ENCODE measurements around the gene EPB41L2. TPM values are rescaled to one million over a fixed set of nuclear protein-coding genes. Genes with fewer than 3 reads are reported as not detected.

Gene EPB41L2
- total RNA-seq, 4 donors from 2014 or later = 57.2 to 116 (median 85.2) TPM

GRCh38 chr6:131043902-131044447, 19.1 kb downstream of the EPB41L2 start:
- H3K36me3 ChIP-seq = no peaks in the 10 kb centered on the region
- peaks cover 0 to 21% (median 0%) of the 10 kb centered on the region in 3 donors for H3K4me1 ChIP-seq
- no peak for ATAC-seq
- no peak overlapping the region for H3K4me3 ChIP-seq
- H3K27me3 ChIP-seq = no peaks in the 10 kb centered on the region
- 41 to 67% methylated on average over 1 to 3 of the region's 4 CpGs for WGBS, 2 donors (ENCODE audit: low coverage in 1 of 2)
- TF ChIP-seq EP300 (IDR thresholded peaks at IDR 0.05) (no peak), POLR2AphosphoS5 (IDR thresholded peaks at IDR 0.05) (no peak), POLR2A (IDR thresholded peaks at IDR 0.05) (no peak), CTCF (IDR thresholded peaks at IDR 0.05) (no peak)
- H3K9me3 ChIP-seq = no peaks in the 10 kb centered on the region
- no peak overlapping the region for H3K27ac ChIP-seq

- ATAC-seq = peak; percentile 68
- 83 to 86% methylated on average over 2 of the region's 2 CpGs for WGBS, 2 donors (ENCODE audit: low coverage in 1 of 2)
- Histone ChIP-seq H3K27me3 (no peaks in the 10 kb centered on the region), H3K36me3 (no peaks in the 10 kb centered on the region), H3K27ac (peak overlapping the region in 1 of 4 donors; percentile 8), H3K4me1 (peaks cover 0 to 18% (median 0%) of the 10 kb centered on the region in 3 donors), H3K9me3 (no peaks in the 10 kb centered on the region), H3K4me3 (no peak overlapping the region)
- TF ChIP-seq EP300 (IDR thresholded peaks at IDR 0.05) (no peak), POLR2A (IDR thresholded peaks at IDR 0.05) (no peak), CTCF (IDR thresholded peaks at IDR 0.05) (no peak), POLR2AphosphoS5 (IDR thresholded peaks at IDR 0.05) (no peak)
Observed at GRCh38 chr6:131042664-131043063, 20.4 kb downstream of the EPB41L2 start.

GRCh38 chr6:131041814-131042213, 21.2 kb downstream of the EPB41L2 start:
- no peaks in the 10 kb centered on the region for H3K9me3 ChIP-seq
- H3K4me1 ChIP-seq = peaks cover 0 to 23% (median 0%) of the 10 kb centered on the region in 3 donors
- peak overlapping the region in 1 of 4 donors; percentile 8 for H3K27ac ChIP-seq
- H3K4me3 ChIP-seq = no peak overlapping the region
- ATAC-seq = no peak
- no peaks in the 10 kb centered on the region for H3K36me3 ChIP-seq
- TF ChIP-seq POLR2AphosphoS5 (IDR thresholded peaks at IDR 0.05) = no peak
- no peak for TF ChIP-seq CTCF (IDR thresholded peaks at IDR 0.05)
- TF ChIP-seq EP300 (IDR thresholded peaks at IDR 0.05) = no peak
- TF ChIP-seq POLR2A (IDR thresholded peaks at IDR 0.05) = no peak
- WGBS, 2 donors (ENCODE audit: low coverage in 1 of 2) = 51 to 83% methylated on average over 2 of the region's 2 CpGs
- H3K27me3 ChIP-seq = no peaks in the 10 kb centered on the region

- H3K4me3 ChIP-seq = no peak overlapping the region
- H3K27ac ChIP-seq = no peak overlapping the region
- H3K27me3 ChIP-seq = no peaks in the 10 kb centered on the region
- ATAC-seq = no peak
- no peak for TF ChIP-seq CTCF (IDR thresholded peaks at IDR 0.05)
- TF ChIP-seq POLR2AphosphoS5 (IDR thresholded peaks at IDR 0.05) = no peak
- TF ChIP-seq EP300 (IDR thresholded peaks at IDR 0.05) = no peak
- TF ChIP-seq POLR2A (IDR thresholded peaks at IDR 0.05) = no peak
- no peaks in the 10 kb centered on the region for H3K36me3 ChIP-seq
- no peaks in the 10 kb centered on the region for H3K9me3 ChIP-seq
- H3K4me1 ChIP-seq = peaks cover 0 to 30% (median 0%) of the 10 kb centered on the region in 3 donors
- 50 to 53% methylated on average over 4 of the region's 4 CpGs for WGBS, 2 donors (ENCODE audit: low coverage in 1 of 2)
Observed at GRCh38 chr6:131040866-131041265, 22.2 kb downstream of the EPB41L2 start.

GRCh38 chr6:131039345-131039680, 23.7 kb downstream of the EPB41L2 start:
- H3K27ac ChIP-seq = no peak overlapping the region
- H3K4me3 ChIP-seq = no peak overlapping the region
- no peaks in the 10 kb centered on the region for H3K9me3 ChIP-seq
- no peaks in the 10 kb centered on the region for H3K36me3 ChIP-seq
- no peak for ATAC-seq
- H3K27me3 ChIP-seq = no peaks in the 10 kb centered on the region
- no peak for TF ChIP-seq CTCF (IDR thresholded peaks at IDR 0.05)
- no peak for TF ChIP-seq POLR2A (IDR thresholded peaks at IDR 0.05)
- WGBS, 2 donors (ENCODE audit: low coverage in 1 of 2) = 72 to 79% methylated on average over 4 of the region's 4 CpGs
- H3K4me1 ChIP-seq = peaks cover 0 to 30% (median 0%) of the 10 kb centered on the region in 3 donors
